Stimulated activated naive CD4-positive, alpha-beta T cell (primary cell): ENCODE measurements around the gene CFAP54.

Source experiments
- DNase-seq, 6 experiments: peaks; one replicate each; lab custom pipeline; 2025; lab: John Stamatoyannopoulos, UW

CFAP54 gene

DNA sequence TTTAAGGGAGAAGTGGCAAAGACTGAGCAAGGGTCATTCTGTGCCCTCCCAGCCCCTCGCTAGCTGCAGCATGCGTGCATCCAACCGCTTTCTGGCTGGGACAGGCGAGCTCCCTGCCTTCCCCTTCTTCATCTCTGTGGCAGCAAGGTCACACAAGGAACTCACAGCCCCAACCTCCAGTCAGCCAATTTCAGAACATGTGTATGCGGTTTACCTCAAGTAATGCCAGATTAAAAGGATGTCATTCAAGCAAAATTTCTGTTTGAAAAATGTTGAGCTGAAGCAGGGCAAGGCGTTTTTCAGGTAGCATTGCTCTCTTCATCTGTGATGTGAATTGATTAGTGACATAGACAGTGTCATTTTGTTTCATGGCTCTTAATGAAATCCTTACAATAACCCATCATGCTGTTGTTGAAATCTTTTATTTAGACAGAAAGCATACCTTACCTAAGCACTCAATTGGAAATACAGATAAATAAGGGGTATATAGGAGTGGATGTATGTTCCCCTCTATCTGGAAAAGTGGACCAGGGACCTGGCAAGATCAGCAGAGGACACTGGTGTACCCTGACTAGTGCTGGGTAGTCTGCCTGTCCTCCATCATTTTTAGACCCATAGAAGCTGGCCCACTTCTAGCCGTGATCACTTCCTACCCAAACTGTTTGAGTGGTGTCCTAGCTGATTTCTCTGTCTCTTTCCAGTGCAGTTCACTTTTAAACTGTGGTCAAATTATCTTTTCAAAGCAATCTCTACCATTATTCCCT is 334.9 kb downstream of the CFAP54 start:
- DNase-seq: no peak

- no peak for DNase-seq
These were observed 335.5 kb downstream of the CFAP54 start for GRCh38 chr12:96824838-96825236.

DNA sequence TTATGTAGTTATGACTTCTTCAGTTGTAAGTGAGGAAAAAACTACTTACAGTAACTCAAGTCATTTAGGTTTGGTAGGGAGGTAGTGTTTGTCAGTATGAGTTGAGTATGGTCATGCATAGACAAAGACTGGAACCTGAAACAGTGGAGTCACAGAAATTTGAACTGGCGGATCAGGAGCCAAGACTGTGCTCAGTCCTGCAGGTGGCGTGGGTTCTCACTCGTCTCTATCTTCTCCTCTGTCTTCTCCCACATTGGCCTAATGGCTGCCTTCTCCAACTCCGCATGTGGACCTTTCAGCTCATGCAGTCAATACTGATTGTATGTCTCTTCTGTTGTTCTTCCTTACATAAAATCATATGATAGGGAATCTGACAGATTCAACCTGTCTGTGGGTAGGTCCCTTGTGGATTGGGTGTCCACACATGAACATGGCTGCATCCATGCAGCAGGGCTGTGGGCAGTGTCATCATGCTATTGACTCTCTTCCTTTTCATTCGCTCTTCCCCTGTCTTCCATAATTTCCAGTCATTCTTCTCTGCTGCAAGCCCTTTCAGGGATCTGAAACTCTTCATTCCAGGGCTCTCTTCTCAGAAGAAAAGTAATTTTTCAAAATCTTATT is 338.9 kb downstream of the CFAP54 start:
- no peak for DNase-seq

GRCh38 chr12:96829354-96829753 is 340.0 kb downstream of the CFAP54 start:
- DNase-seq: no peak

GRCh38 chr12:96831346-96831745 is 342.0 kb downstream of the CFAP54 start:
- DNase-seq: no peak

DNA sequence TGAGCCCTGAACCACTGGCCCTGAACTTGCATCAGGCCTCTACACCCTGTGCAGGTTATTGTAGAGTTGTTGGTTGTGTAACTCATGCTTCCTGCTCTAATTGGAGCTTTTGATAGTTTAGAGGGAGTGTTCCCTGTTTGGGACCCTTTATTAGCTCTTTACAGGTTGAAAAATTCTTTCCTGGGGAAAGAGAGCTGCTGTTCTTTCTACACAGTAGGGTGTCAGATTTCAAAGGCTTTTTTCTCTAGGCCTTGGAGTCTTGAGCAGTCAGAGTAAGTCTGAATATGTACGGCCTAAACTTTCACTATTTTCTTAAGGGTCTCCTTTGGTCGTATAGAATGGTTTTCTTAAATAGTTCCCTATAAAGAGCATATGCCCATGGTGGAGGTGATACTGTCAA is 356.9 kb downstream of the CFAP54 start:
- DNase-seq: no peak

DNA sequence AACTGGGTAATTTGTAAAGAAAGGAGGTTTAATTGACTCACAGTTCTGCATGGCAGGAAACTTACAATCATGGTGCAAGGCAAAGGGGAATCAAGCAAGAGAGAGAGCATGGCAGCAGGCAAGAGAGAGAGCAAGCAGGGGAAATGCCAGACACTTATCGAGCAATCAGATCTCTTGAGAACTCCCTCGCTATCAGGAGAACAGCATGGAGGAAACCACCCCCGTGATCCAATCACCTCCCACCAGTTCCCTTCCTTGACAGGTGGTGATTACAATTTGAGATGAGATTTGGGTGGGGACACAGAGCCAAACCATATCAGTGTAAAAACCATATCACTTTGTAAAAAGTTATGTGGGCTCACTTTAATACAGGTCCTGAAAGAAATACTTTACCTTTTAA is 361.3 kb downstream of the CFAP54 start:
- DNase-seq: no peak

- no peak for DNase-seq
These were observed 368.8 kb downstream of the CFAP54 start for GRCh38 chr12:96858162-96858561.

GRCh38 chr12:96861656-96862055 is 372.3 kb downstream of the CFAP54 start:
- DNase-seq: no peak

GRCh38 chr12:96862326-96862725 is 372.9 kb downstream of the CFAP54 start:
- DNase-seq: no peak

DNA sequence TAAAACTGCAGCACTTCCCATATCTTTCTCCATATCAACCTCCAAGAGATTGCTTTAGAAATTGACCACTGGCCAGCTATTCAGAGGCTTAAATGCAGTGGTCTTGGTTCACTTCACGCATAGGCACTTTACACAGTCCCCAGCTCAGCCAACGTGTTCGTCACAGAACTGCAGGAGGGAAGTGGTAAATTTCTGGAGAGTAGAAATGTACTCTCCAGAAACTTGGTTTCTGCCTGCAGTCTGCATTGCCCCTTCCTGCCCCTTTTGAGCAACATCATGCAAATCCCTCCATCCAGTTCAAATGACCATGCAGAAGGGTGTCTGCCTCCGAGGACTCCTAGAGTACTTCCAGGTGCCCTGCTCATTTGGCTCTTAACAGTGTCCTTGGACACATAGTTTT is 375.0 kb downstream of the CFAP54 start:
- no peak for DNase-seq

DNA sequence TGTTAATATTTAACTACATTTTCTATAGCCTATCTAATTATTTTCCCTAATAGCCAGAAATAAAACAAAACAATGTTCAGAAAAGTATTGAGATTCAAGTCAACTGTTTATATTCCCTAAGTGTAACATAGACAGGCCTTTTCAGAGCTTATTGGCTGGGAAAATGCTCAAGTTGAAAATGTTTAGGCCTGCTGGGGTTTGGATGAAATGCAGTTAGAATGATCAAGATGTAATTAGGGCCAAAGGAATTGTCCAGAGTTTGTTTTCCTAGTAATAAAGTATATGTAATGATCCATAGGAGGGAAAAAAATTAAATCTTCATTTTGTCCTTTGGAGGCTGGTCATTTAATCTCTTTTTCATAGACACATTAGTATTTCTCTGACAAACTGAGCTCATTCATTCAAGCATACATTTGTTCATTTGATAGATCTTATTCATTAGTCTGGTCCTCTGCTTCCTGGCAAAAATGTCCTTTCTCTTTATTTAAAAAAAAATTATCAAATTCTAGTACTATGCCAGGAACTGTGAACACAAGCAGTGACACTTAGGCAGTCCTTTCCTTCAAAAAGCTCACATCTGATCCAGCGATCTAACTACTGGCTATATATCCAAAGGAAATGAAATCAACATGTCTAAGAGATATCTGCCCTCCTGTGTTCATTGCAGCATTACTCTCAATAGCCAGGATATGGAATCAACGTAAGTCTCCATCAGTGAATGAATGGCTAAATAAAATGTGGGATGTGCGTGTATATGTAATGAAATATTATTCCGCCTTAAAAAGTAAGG is 377.6 kb downstream of the CFAP54 start:
- no peak for DNase-seq

DNA sequence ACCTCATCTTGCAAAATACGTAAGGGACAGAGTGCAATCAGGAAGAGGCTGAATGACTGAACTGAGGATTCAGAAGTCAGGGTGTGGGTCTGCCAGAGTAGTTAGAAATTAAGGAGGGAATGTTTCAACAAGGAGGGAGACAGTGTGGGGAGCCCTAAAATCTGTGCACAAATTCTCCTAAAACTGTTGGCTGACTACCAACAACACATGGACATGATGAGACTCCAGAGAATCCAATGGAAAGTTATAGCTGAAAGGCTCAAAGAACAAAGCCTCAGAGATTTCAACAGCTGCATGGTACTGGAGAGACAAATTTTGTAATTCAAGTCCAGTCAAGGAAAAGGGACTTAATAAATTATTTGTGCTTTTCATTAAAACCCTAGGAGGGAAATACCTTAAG is 381.6 kb downstream of the CFAP54 start:
- no peak for DNase-seq

DNA sequence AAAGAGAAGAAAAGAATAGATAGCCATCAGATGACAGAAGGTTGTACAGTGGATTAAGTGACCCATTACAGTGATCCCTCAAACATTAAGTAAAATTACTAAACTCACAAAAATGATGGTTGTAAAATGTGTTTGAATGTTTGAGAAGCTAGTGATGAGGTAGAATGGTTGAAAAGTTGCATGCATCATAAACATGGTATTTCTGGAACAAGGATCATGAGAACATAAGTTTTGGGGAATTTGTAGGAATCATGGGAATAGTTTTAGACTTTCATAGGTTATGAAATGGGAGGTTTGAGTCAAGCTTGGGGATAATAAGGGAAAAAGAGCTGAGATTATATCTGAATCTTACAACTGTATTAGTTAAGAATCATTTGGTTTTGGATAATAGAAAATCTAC is 383.6 kb downstream of the CFAP54 start:
- DNase-seq: no peak

- DNase-seq: no peak
These were observed 384.8 kb downstream of the CFAP54 start for GRCh38 chr12:96874211-96874610.

DNA sequence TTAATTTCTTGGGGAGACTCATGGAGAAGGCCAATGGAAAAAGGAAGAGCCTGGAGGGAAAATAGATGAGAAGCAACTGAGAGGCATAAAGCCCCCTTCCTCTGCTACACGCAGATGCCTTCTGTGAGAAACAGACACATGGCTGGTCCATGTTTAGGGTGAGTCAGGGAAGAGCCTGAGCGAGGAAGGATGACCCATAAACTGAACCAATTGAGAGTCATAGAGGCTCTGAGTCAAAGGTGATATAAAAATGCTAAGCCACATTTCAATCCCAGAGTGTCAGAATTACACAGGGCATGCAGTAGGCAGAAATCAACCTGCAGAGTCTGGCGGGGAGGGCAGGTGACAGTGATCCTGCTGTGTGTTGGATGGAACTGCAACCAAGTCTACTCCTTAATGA is 387.6 kb downstream of the CFAP54 start:
- DNase-seq: no peak

- no peak for DNase-seq
These were observed 389.3 kb downstream of the CFAP54 start for GRCh38 chr12:96878704-96879103.

GRCh38 chr12:96879301-96879700 is 389.9 kb downstream of the CFAP54 start:
- no peak for DNase-seq

- DNase-seq: no peak
These were observed 390.8 kb downstream of the CFAP54 start for GRCh38 chr12:96880220-96880619.

GRCh38 chr12:96881608-96882007 is 392.2 kb downstream of the CFAP54 start:
- DNase-seq: no peak

GRCh38 chr12:96882862-96883261 is 393.5 kb downstream of the CFAP54 start:
- DNase-seq: no peak

- DNase-seq: no peak
These were observed 394.2 kb downstream of the CFAP54 start for GRCh38 chr12:96883571-96883970.
